ENCODE results near the gene GBP3.
"Not testable (repeated sequence)": the region's sequence is repeated elsewhere in the genome, so short reads cannot be mapped to it uniquely, and the experiment has no call there.

DNA sequence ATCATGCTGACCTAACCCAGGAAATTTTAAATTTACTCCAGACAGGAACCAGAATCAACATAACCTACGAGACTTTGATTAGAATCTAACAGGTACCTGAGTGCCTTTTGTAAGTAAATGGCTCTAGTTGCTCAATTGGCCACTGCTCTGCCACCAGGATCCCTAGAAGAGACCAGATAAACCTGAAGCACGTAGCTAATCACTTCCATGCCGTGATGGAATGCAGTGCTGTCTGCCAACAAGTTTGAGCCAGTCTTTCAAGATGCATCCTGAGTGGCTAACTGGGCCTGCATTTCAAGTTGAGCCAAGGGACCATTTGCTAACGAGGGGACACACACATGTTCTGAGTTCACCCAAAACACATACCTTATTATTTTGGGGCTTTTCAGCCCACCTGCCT, 26.5 kb upstream of the GBP3 start:
- not testable (repeated sequence) for TF ChIP-seq CTCF (IDR thresholded peaks at IDR 0.05); EP300 (IDR thresholded peaks at IDR 0.05); POLR2AphosphoS5 (IDR thresholded peaks at IDR 0.05); POLR2A (IDR thresholded peaks at IDR 0.05; ENCODE audit: low read depth)
